Neural cell (in vitro differentiated cells): ENCODE measurements around the gene KCNQ5. TPM values are rescaled to one million over a fixed set of nuclear protein-coding genes. Genes with fewer than 3 reads are reported as not detected.
A peak's percentile ranks its signal among the peaks of the same experiment; 100 is the strongest.

ENCODE experiments used
- H2AFZ ChIP-seq: fragments of 200-600, 300-800 bp; sonication (generic), shearing (Covaris generic); 2 replicates; pipeline ENCODE4 v1.6.0; 2014; ENCODE audit warnings: low read depth, mild to moderate bottlenecking, antibody characterized with exemption, low read length, moderate library complexity
- H3F3A ChIP-seq: fragments of 200-600 bp; shearing (Covaris generic); 2 replicates; pipeline ENCODE4 v1.6.1; 2016; ENCODE audit warnings: mild to moderate bottlenecking, moderate library complexity, mixed read lengths, antibody characterized with exemption, low read length; ENCODE audit not compliant: insufficient read depth, poor library complexity, severe bottlenecking
- H3K27ac ChIP-seq: fragments of 200-600, 300-800 bp; sonication (generic), shearing (Covaris generic); 2 replicates; pipeline ENCODE4 v1.5.1; 2014; ENCODE audit warnings: mild to moderate bottlenecking, low read length, moderate library complexity
- H3K27me3 ChIP-seq: fragments of 300-800, 200-600 bp; sonication (generic), shearing (Covaris generic); 2 replicates; pipeline ENCODE4 v1.6.0; 2014; ENCODE audit warnings: mild to moderate bottlenecking, low read depth, low read length, moderate library complexity; ENCODE audit not compliant: insufficient read depth
- H3K36me3 ChIP-seq: fragments of 300-800, 200-600 bp; sonication (generic), shearing (Covaris generic); 2 replicates; pipeline ENCODE4 v1.5.1; 2014; ENCODE audit warnings: mild to moderate bottlenecking, antibody characterized with exemption, low read length, moderate library complexity; ENCODE audit not compliant: insufficient read depth
- H3K4me2 ChIP-seq: fragments of 300-800, 200-600 bp; sonication (generic), shearing (Covaris generic); 2 replicates; pipeline ENCODE4 v1.6.0; 2014; ENCODE audit warnings: mild to moderate bottlenecking, low read length
- H3K4me3 ChIP-seq: fragments of 300-800, 200-600 bp; sonication (generic), shearing (Covaris generic); 2 replicates; pipeline ENCODE4 v1.5.1; 2014; ENCODE audit warnings: mild to moderate bottlenecking, low read length, moderate library complexity
- H3K79me2 ChIP-seq: fragments of 200-600 bp; shearing (Covaris generic); replicated peaks from 2 replicates; pipeline ENCODE4 v1.6.0; 2014; ENCODE audit warnings: mild to moderate bottlenecking, low read length, moderate library complexity; ENCODE audit not compliant: insufficient read depth
- H3K9ac ChIP-seq: fragments of 300-800, 200-600 bp; sonication (generic), shearing (Covaris generic); 2 replicates; pipeline ENCODE4 v1.6.1; 2016; ENCODE audit warnings: mild to moderate bottlenecking, low read length, mixed read lengths
- H3K9me2 ChIP-seq: fragments of 200-600 bp; shearing (Covaris generic); 2 replicates; pipeline ENCODE4 v1.6.1; 2016; ENCODE audit warnings: mild to moderate bottlenecking, low read length, mixed read lengths; ENCODE audit not compliant: insufficient read depth
- H3K9me3 ChIP-seq: fragments of 200-600, 300-800 bp; sonication (generic), shearing (Covaris generic); 2 replicates; pipeline ENCODE4 v1.6.1; 2016; ENCODE audit warnings: mild to moderate bottlenecking, mixed run types, low read length, moderate library complexity, mixed read lengths
- H4K20me1 ChIP-seq: fragments of 200-600 bp; shearing (Covaris generic); 2 replicates; pipeline ENCODE4 v1.6.1; 2016; ENCODE audit warnings: mild to moderate bottlenecking, mixed run types; ENCODE audit not compliant: insufficient read depth
- EP300 ChIP-seq: fragments of 450-650 bp; conservative IDR thresholded peaks from 2 replicates; pipeline ENCODE4 v1.6.1; 2014; ENCODE audit warnings: antibody characterized with exemption, mild to moderate bottlenecking, moderate library complexity; ENCODE audit not compliant: poor library complexity, severe bottlenecking
- EZH2 ChIP-seq: fragments of 200-600, 300-800 bp; shearing (Covaris generic), sonication (generic); IDR thresholded peaks from 2 replicates; pipeline ENCODE4 v1.6.1; 2014; ENCODE audit warnings: antibody characterized with exemption, low read length, borderline replicate concordance, mild to moderate bottlenecking; ENCODE audit not compliant: insufficient read depth, poor library complexity, severe bottlenecking
- POLR2AphosphoS5 ChIP-seq: IDR thresholded peaks from 2 replicates; pipeline ENCODE4 v1.6.1; 2012
- RAD21 ChIP-seq: fragments of 450-650 bp; conservative IDR thresholded peaks from 2 replicates; pipeline ENCODE4 v1.6.1; 2014; ENCODE audit warnings: antibody characterized with exemption, mild to moderate bottlenecking, moderate library complexity
- REST ChIP-seq: IDR thresholded peaks from 2 replicates; pipeline ENCODE4 v1.6.1; 2012; ENCODE audit warnings: borderline replicate concordance
- TAF1 ChIP-seq: IDR thresholded peaks from 2 replicates; pipeline ENCODE4 v1.6.1; 2012; ENCODE audit warnings: low read depth
- polyA plus RNA-seq: library from polyadenylated mRNA; depleted of rRNA; stranded (reverse); fragments of >200 nt; gene quantifications from 2 replicates; pipeline ENCODE4 v1.2.3, GENCODE V29; 2014
- TF ChIP-seq, protein P1 (sequence below): fragments of 450-650 bp; IDR thresholded peaks from 2 replicates; pipeline ENCODE4 v1.5.1; 2014; ENCODE audit warnings: antibody characterized with exemption, mild to moderate bottlenecking, moderate library complexity; ENCODE audit not compliant: poor library complexity, severe bottlenecking

The KCNQ5 gene
- polyA plus RNA-seq, 1 donor from 2014 or later = 0.30 TPM

DNA sequence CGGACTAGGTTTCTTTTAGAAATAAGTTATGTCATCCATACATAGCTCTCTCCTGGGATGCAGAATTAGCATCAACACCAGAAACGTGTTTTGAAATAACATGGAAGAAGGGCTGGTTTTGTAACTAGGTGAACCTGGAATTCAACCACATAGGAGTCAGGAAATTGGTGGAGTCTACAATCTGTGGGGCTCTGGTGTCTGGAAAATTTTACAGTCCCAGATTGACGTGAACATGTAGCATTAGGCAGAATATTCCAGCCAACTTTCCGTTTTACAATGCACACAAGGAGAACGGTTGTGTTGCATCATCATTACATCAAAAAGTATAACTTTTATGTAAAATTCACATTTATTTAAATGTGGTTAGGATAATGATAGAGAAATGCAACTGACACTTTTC, 1.9 kb downstream of the KCNQ5 start:
- no peaks in the 10 kb centered on the region for H3K79me2 ChIP-seq
- H3K27me3 ChIP-seq = peaks cover 56% of the 10 kb centered on the region
- no peaks in the 10 kb centered on the region for H3K36me3 ChIP-seq
- peak overlapping the region; percentile 74 for H3K4me3 ChIP-seq
- H3F3A ChIP-seq = no peaks in the 10 kb centered on the region
- TF ChIP-seq EZH2 (no peak), RAD21 (no peak), POLR2AphosphoS5 (no peak), EP300 (no peak), TAF1 (no peak)
- no peaks in the 10 kb centered on the region for H3K9me2 ChIP-seq
- no peak overlapping the region for H3K27ac ChIP-seq
- H3K4me2 ChIP-seq = no peak overlapping the region
- H2AFZ ChIP-seq = no peak overlapping the region
- H4K20me1 ChIP-seq = no peaks in the 10 kb centered on the region
- H3K9ac ChIP-seq = no peak overlapping the region
- no peaks in the 10 kb centered on the region for H3K9me3 ChIP-seq

GRCh38 chr6:72624557-72625160, 2.8 kb downstream of the KCNQ5 start:
- H3K27me3 ChIP-seq = peaks cover 49% of the 10 kb centered on the region

More at GRCh38 chr6:72624557-72625160, 2.8 kb downstream of the KCNQ5 start:
- no peaks in the 10 kb centered on the region for H3K36me3 ChIP-seq
- no peak overlapping the region for H3K9ac ChIP-seq
- no peak overlapping the region for H2AFZ ChIP-seq
- H4K20me1 ChIP-seq = no peaks in the 10 kb centered on the region
- H3K4me2 ChIP-seq = no peak overlapping the region
- no peak overlapping the region for H3K4me3 ChIP-seq
- H3K9me2 ChIP-seq = no peaks in the 10 kb centered on the region
- no peaks in the 10 kb centered on the region for H3K9me3 ChIP-seq
- no peak for TF ChIP-seq REST
- TF ChIP-seq, protein P1, sequence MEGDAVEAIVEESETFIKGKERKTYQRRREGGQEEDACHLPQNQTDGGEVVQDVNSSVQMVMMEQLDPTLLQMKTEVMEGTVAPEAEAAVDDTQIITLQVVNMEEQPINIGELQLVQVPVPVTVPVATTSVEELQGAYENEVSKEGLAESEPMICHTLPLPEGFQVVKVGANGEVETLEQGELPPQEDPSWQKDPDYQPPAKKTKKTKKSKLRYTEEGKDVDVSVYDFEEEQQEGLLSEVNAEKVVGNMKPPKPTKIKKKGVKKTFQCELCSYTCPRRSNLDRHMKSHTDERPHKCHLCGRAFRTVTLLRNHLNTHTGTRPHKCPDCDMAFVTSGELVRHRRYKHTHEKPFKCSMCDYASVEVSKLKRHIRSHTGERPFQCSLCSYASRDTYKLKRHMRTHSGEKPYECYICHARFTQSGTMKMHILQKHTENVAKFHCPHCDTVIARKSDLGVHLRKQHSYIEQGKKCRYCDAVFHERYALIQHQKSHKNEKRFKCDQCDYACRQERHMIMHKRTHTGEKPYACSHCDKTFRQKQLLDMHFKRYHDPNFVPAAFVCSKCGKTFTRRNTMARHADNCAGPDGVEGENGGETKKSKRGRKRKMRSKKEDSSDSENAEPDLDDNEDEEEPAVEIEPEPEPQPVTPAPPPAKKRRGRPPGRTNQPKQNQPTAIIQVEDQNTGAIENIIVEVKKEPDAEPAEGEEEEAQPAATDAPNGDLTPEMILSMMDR = peak; percentile 55
- no peak overlapping the region for H3K27ac ChIP-seq
- H3F3A ChIP-seq = no peaks in the 10 kb centered on the region
- no peaks in the 10 kb centered on the region for H3K79me2 ChIP-seq
